Measurements from ENCODE around the gene KRT35.

KRT35 gene

GRCh38 chr17:41452281-41452680 is 28.7 kb downstream of the KRT35 start:
- Histone ChIP-seq H2BK5ac (ENCODE audit: low read length) (no peak overlapping the region), H3K4me1 (ENCODE audit: control insufficient read depth, low read depth, low read length) (no peaks in the 10 kb centered on the region)

GRCh38 chr17:41451154-41451728 is 29.7 kb downstream of the KRT35 start:
- no peak overlapping the region for H3K4ac ChIP-seq (ENCODE audit: low read depth, low read length)
- no peak overlapping the region for H3K18ac ChIP-seq (ENCODE audit: low read length)
- no peak overlapping the region for H3K27ac ChIP-seq (ENCODE audit: low read depth, low read length)
- H3K27me3 ChIP-seq (ENCODE audit: insufficient read depth, low read length, poor library complexity) = no peaks in the 10 kb centered on the region
- no peak overlapping the region for H2BK120ac ChIP-seq (ENCODE audit: low read depth, low read length)
- no peaks in the 10 kb centered on the region for H3K36me3 ChIP-seq (ENCODE audit: control insufficient read depth, insufficient read depth, low read length)
- H2AK5ac ChIP-seq (ENCODE audit: low read length) = no peak overlapping the region
- no peak overlapping the region for H3K23ac ChIP-seq (ENCODE audit: low read length)
- H3K79me2 ChIP-seq (ENCODE audit: control insufficient read depth, insufficient read depth, low read length) = no peaks in the 10 kb centered on the region
- H3K4me1 ChIP-seq (ENCODE audit: control insufficient read depth, low read depth, low read length) = no peaks in the 10 kb centered on the region
- no peak overlapping the region for H4K8ac ChIP-seq (ENCODE audit: low read depth, low read length)
- H2BK15ac ChIP-seq (replicated peaks; ENCODE audit: low read depth) = no peak overlapping the region
- no peak overlapping the region for H2BK5ac ChIP-seq (ENCODE audit: low read length)
- H3K4me3 ChIP-seq (ENCODE audit: low read length) = peak overlapping the region; percentile 12
- no peaks in the 10 kb centered on the region for H3K79me1 ChIP-seq (ENCODE audit: low read length)
- no CpG with 5 or more reads among the region's 2 CpGs for whole genome bisulfite sequencing (ENCODE audit: extremely low coverage, insufficient coverage, low lambda C conversion rate)
- H3K9ac ChIP-seq (ENCODE audit: low read length) = no peak overlapping the region
- no peak overlapping the region for H3K56ac ChIP-seq (ENCODE audit: low read length)
- H3K4me2 ChIP-seq (ENCODE audit: low read length) = no peak overlapping the region
- H4K5ac ChIP-seq (ENCODE audit: low read length) = no peak overlapping the region
- no peak for DNase-seq

More at GRCh38 chr17:41452281-41452680, 28.7 kb downstream of the KRT35 start:
- H3K27ac ChIP-seq (ENCODE audit: low read depth, low read length) = no peak overlapping the region
- H3K4me3 ChIP-seq (ENCODE audit: low read length) = no peak overlapping the region
- no peak overlapping the region for H4K5ac ChIP-seq (ENCODE audit: low read length)
- no peak overlapping the region for H3K23ac ChIP-seq (ENCODE audit: low read length)
- H2BK15ac ChIP-seq (replicated peaks; ENCODE audit: low read depth) = no peak overlapping the region
- no peaks in the 10 kb centered on the region for H3K79me2 ChIP-seq (ENCODE audit: control insufficient read depth, insufficient read depth, low read length)
- no peak overlapping the region for H3K4ac ChIP-seq (ENCODE audit: low read depth, low read length)
- no peak overlapping the region for H3K4me2 ChIP-seq (ENCODE audit: low read length)
- no peak overlapping the region for H2AK5ac ChIP-seq (ENCODE audit: low read length)
- H3K56ac ChIP-seq (ENCODE audit: low read length) = no peak overlapping the region
- no peak for DNase-seq
- no CpG with 5 or more reads among the region's 4 CpGs for WGBS (ENCODE audit: extremely low coverage, insufficient coverage, low lambda C conversion rate)
- H2BK120ac ChIP-seq (ENCODE audit: low read depth, low read length) = no peak overlapping the region
- H3K9ac ChIP-seq (ENCODE audit: low read length) = no peak overlapping the region
- no peak overlapping the region for H4K8ac ChIP-seq (ENCODE audit: low read depth, low read length)
- no peaks in the 10 kb centered on the region for H3K36me3 ChIP-seq (ENCODE audit: control insufficient read depth, insufficient read depth, low read length)
- no peak overlapping the region for H3K18ac ChIP-seq (ENCODE audit: low read length)
- H3K27me3 ChIP-seq (ENCODE audit: insufficient read depth, low read length, poor library complexity) = no peaks in the 10 kb centered on the region
- no peaks in the 10 kb centered on the region for H3K79me1 ChIP-seq (ENCODE audit: low read length)

- Histone ChIP-seq H3K4me2 (ENCODE audit: low read length) (no peak overlapping the region), H2BK120ac (ENCODE audit: low read depth, low read length) (no peak overlapping the region), H3K27me3 (ENCODE audit: insufficient read depth, low read length, poor library complexity) (no peaks in the 10 kb centered on the region), H3K4ac (ENCODE audit: low read depth, low read length) (no peak overlapping the region), H3K36me3 (ENCODE audit: control insufficient read depth, insufficient read depth, low read length) (no peaks in the 10 kb centered on the region), H3K27ac (ENCODE audit: low read depth, low read length) (no peak overlapping the region), H2BK5ac (ENCODE audit: low read length) (no peak overlapping the region), H4K5ac (ENCODE audit: low read length) (no peak overlapping the region), H3K4me1 (ENCODE audit: control insufficient read depth, low read depth, low read length) (no peaks in the 10 kb centered on the region), H2BK15ac (replicated peaks; ENCODE audit: low read depth) (no peak overlapping the region), H3K56ac (ENCODE audit: low read length) (no peak overlapping the region), H3K9ac (ENCODE audit: low read length) (no peak overlapping the region), H3K23ac (ENCODE audit: low read length) (no peak overlapping the region), H3K79me1 (ENCODE audit: low read length) (no peaks in the 10 kb centered on the region), H2AK5ac (ENCODE audit: low read length) (no peak overlapping the region), H4K8ac (ENCODE audit: low read depth, low read length) (no peak overlapping the region), H3K4me3 (ENCODE audit: low read length) (no peak overlapping the region), H3K79me2 (ENCODE audit: control insufficient read depth, insufficient read depth, low read length) (no peaks in the 10 kb centered on the region), H3K18ac (ENCODE audit: low read length) (no peak overlapping the region)
- DNase-seq = no peak
- WGBS (ENCODE audit: extremely low coverage, insufficient coverage, low lambda C conversion rate) = no CpG with 5 or more reads among the region's 6 CpGs
Observed at GRCh38 chr17:41449008-41449407, 31.9 kb downstream of the KRT35 start.

- no peaks in the 10 kb centered on the region for H3K79me2 ChIP-seq (ENCODE audit: control insufficient read depth, insufficient read depth, low read length)
- no peak overlapping the region for H2BK5ac ChIP-seq (ENCODE audit: low read length)
- H3K9ac ChIP-seq (ENCODE audit: low read length) = no peak overlapping the region
- no peak overlapping the region for H3K4me3 ChIP-seq (ENCODE audit: low read length)
- no peak overlapping the region for H3K4me2 ChIP-seq (ENCODE audit: low read length)
- H3K36me3 ChIP-seq (ENCODE audit: control insufficient read depth, insufficient read depth, low read length) = no peaks in the 10 kb centered on the region
- H4K8ac ChIP-seq (ENCODE audit: low read depth, low read length) = no peak overlapping the region
- no peak overlapping the region for H3K56ac ChIP-seq (ENCODE audit: low read length)
- H3K18ac ChIP-seq (ENCODE audit: low read length) = no peak overlapping the region
- no peak overlapping the region for H2BK15ac ChIP-seq (replicated peaks; ENCODE audit: low read depth)
- no peak overlapping the region for H4K5ac ChIP-seq (ENCODE audit: low read length)
- no peak overlapping the region for H3K23ac ChIP-seq (ENCODE audit: low read length)
- H2AK5ac ChIP-seq (ENCODE audit: low read length) = no peak overlapping the region
- WGBS (ENCODE audit: extremely low coverage, insufficient coverage, low lambda C conversion rate) = no CpG with 5 or more reads among the region's 2 CpGs
- no peaks in the 10 kb centered on the region for H3K27me3 ChIP-seq (ENCODE audit: insufficient read depth, low read length, poor library complexity)
- no peak for DNase-seq
- no peaks in the 10 kb centered on the region for H3K79me1 ChIP-seq (ENCODE audit: low read length)
- no peak overlapping the region for H3K27ac ChIP-seq (ENCODE audit: low read depth, low read length)
- no peak overlapping the region for H3K4ac ChIP-seq (ENCODE audit: low read depth, low read length)
- H2BK120ac ChIP-seq (ENCODE audit: low read depth, low read length) = no peak overlapping the region
- H3K4me1 ChIP-seq (ENCODE audit: control insufficient read depth, low read depth, low read length) = no peaks in the 10 kb centered on the region
Observed at GRCh38 chr17:41448506-41448905, 32.4 kb downstream of the KRT35 start.

GRCh38 chr17:41446806-41447205 is 34.1 kb downstream of the KRT35 start:
- no peak overlapping the region for H3K4me2 ChIP-seq (ENCODE audit: low read length)
- no peak overlapping the region for H3K4ac ChIP-seq (ENCODE audit: low read depth, low read length)
- no peak overlapping the region for H2AK5ac ChIP-seq (ENCODE audit: low read length)
- no peak overlapping the region for H3K9ac ChIP-seq (ENCODE audit: low read length)
- H2BK15ac ChIP-seq (replicated peaks; ENCODE audit: low read depth) = no peak overlapping the region
- WGBS (ENCODE audit: extremely low coverage, insufficient coverage, low lambda C conversion rate) = no CpG with 5 or more reads among the region's 2 CpGs
- H3K79me2 ChIP-seq (ENCODE audit: control insufficient read depth, insufficient read depth, low read length) = no peaks in the 10 kb centered on the region
- no peak overlapping the region for H3K18ac ChIP-seq (ENCODE audit: low read length)
- no peaks in the 10 kb centered on the region for H3K36me3 ChIP-seq (ENCODE audit: control insufficient read depth, insufficient read depth, low read length)
- no peak overlapping the region for H3K4me3 ChIP-seq (ENCODE audit: low read length)
- H3K4me1 ChIP-seq (ENCODE audit: control insufficient read depth, low read depth, low read length) = no peaks in the 10 kb centered on the region
- no peak for DNase-seq
- H4K5ac ChIP-seq (ENCODE audit: low read length) = no peak overlapping the region
- H2BK5ac ChIP-seq (ENCODE audit: low read length) = no peak overlapping the region
- H3K23ac ChIP-seq (ENCODE audit: low read length) = no peak overlapping the region
- no peaks in the 10 kb centered on the region for H3K27me3 ChIP-seq (ENCODE audit: insufficient read depth, low read length, poor library complexity)
- H3K79me1 ChIP-seq (ENCODE audit: low read length) = no peaks in the 10 kb centered on the region
- no peak overlapping the region for H4K8ac ChIP-seq (ENCODE audit: low read depth, low read length)
- H3K56ac ChIP-seq (ENCODE audit: low read length) = no peak overlapping the region
- H2BK120ac ChIP-seq (ENCODE audit: low read depth, low read length) = no peak overlapping the region
- H3K27ac ChIP-seq (ENCODE audit: low read depth, low read length) = no peak overlapping the region

GRCh38 chr17:41444640-41445039 is 36.3 kb downstream of the KRT35 start:
- Histone ChIP-seq H3K9ac (ENCODE audit: low read length) (no peak overlapping the region), H3K27ac (ENCODE audit: low read depth, low read length) (no peak overlapping the region), H3K4me1 (ENCODE audit: control insufficient read depth, low read depth, low read length) (no peaks in the 10 kb centered on the region), H3K4me2 (ENCODE audit: low read length) (no peak overlapping the region), H3K36me3 (ENCODE audit: control insufficient read depth, insufficient read depth, low read length) (no peaks in the 10 kb centered on the region), H3K18ac (ENCODE audit: low read length) (no peak overlapping the region), H3K4ac (ENCODE audit: low read depth, low read length) (no peak overlapping the region), H4K5ac (ENCODE audit: low read length) (no peak overlapping the region), H2BK120ac (ENCODE audit: low read depth, low read length) (no peak overlapping the region), H3K4me3 (ENCODE audit: low read length) (no peak overlapping the region), H2BK5ac (ENCODE audit: low read length) (no peak overlapping the region), H3K23ac (ENCODE audit: low read length) (no peak overlapping the region), H3K79me1 (ENCODE audit: low read length) (no peaks in the 10 kb centered on the region), H3K27me3 (ENCODE audit: insufficient read depth, low read length, poor library complexity) (no peaks in the 10 kb centered on the region), H2BK15ac (replicated peaks; ENCODE audit: low read depth) (no peak overlapping the region), H3K79me2 (ENCODE audit: control insufficient read depth, insufficient read depth, low read length) (no peaks in the 10 kb centered on the region), H2AK5ac (ENCODE audit: low read length) (no peak overlapping the region), H3K56ac (ENCODE audit: low read length) (no peak overlapping the region), H4K8ac (ENCODE audit: low read depth, low read length) (no peak overlapping the region)
- WGBS (ENCODE audit: extremely low coverage, insufficient coverage, low lambda C conversion rate) = no CpG with 5 or more reads among the region's 3 CpGs
- DNase-seq = no peak
